Thyroid gland (tissue), 4 donors: ENCODE results near the gene RNF5. TPM values are rescaled to one million over a fixed set of nuclear protein-coding genes. Genes with fewer than 3 reads are reported as not detected.
A peak's percentile ranks its signal among the peaks of the same experiment; 100 is the strongest.

Experiments used
- DNase-seq, 2 donors: peaks; one replicate each; pipeline ENCODE4 v3.0.0-alpha.2; 2019
- H3K27ac ChIP-seq, 3 donors: fragments of 200-600 bp; sonication (generic); 1 replicate in 2 of 3; 2 replicates in 1 of 3; pipeline ENCODE4 v1.5.1; 2016 to 2019; ENCODE audit warnings: mild to moderate bottlenecking in 1 of 3, moderate library complexity in 1 of 3
- H3K27me3 ChIP-seq: fragments of 200-600 bp; sonication (generic); one replicate; pipeline ENCODE4 v1.5.1; 2019
- H3K36me3 ChIP-seq, 2 donors: fragments of 200-600 bp; sonication (generic); one replicate each; pipeline ENCODE4 v1.5.1; 2016 to 2019
- H3K4me1 ChIP-seq, 2 donors: fragments of 200-600 bp; sonication (generic); one replicate each; pipeline ENCODE4 v1.5.1; 2017 to 2019
- H3K4me3 ChIP-seq, 3 donors: fragments of 200-600 bp; sonication (generic); replicated peaks in 1 of 3; 1 replicate in 2 of 3; 2 replicates in 1 of 3; pipeline ENCODE4 v1.5.1; 2016; ENCODE audit warnings: mild to moderate bottlenecking in 1 of 3
- H3K9me3 ChIP-seq: fragments of 200-600 bp; sonication (generic); one replicate; pipeline ENCODE4 v1.5.1; 2017
- POLR2A ChIP-seq, 2 donors: fragments of 450-650 bp; IDR thresholded peaks; one replicate each; pipeline ENCODE4 v1.6.1; 2017; ENCODE audit warnings: antibody characterized with exemption in 2 of 2, mild to moderate bottlenecking in 2 of 2, moderate library complexity in 1 of 2
- WGBS, 2 donors: methylation state at CpG; one replicate each; pipeline ENCODE4 v1.1.5; 2017; 5-methylcytosine and 5-hydroxymethylcytosine counted together
- intact Hi-C: fragments of 100-400 bp; cut with DNase I; formaldehyde crosslinking; loops from one replicate; pipeline ENCODE4 v1.15.1; 2023
- total RNA-seq, 4 donors: library from RNA; depleted of rRNA; stranded (reverse); fragments of >200 nt; gene quantifications; one replicate each; pipeline ENCODE4 v1.2.3, GENCODE V29; 2016
- TF ChIP-seq, protein P1 (sequence below), 6 experiments: fragments of 200-600 bp in 3 of 6; fragments of 450-650 bp in 3 of 6; sonication (generic) in 3 of 6; IDR thresholded peaks; one replicate each; pipeline ENCODE4 v1.5.1; 2016 to 2019; ENCODE audit warnings: antibody characterized with exemption in 6 of 6, mild to moderate bottlenecking in 2 of 6, inconsistent platforms in 1 of 6, moderate library complexity in 1 of 6

Gene RNF5, protein sequence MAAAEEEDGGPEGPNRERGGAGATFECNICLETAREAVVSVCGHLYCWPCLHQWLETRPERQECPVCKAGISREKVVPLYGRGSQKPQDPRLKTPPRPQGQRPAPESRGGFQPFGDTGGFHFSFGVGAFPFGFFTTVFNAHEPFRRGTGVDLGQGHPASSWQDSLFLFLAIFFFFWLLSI
- total RNA-seq, result 100 to 1,000 TPM in 3 of 4 donors, 10 to 100 TPM in 1; 64.0 to 114 (median 107) TPM

DNA sequence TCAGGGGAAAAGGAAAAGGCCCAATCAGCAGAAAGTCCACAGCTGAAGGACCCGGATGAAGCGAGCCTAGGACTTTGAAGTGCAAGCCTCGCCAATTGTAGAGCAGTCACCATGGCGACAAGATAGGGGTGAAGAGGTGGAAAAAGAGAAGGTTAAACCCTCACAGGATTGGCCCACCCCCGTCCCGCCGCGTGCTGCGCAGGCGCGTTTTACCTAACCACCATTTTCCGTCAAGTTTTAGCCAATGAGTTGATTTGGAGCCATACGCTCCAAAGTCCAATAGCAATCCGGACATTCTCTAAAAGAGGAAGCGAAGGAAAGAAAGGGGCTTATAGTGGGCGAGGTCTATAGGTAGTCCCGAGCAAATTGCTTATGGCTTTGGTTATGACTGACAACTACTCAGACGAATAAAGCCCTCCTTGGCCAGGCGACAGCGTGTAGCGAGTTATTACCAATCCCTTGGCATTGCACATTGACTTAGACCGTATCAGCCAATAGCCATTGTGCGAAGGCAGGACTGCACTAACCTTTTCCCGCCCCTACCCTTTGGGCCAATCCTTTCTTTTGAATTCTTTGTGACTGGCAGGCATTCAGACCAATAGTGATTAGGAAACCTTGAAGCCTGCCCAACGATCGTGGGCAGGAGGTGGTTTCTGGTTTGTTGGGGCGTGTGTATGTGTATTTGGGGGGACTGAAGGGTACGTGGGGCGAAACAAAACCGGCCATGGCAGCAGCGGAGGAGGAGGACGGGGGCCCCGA lies at the start of gene RNF5:
TSS of gene RNF5 (plus strand) at position 618 of the 759 bp plus-strand sequence. CDS start at position 725, 107 bp downstream.
- peak; percentile 99 for DNase-seq
- TF ChIP-seq, protein P1, sequence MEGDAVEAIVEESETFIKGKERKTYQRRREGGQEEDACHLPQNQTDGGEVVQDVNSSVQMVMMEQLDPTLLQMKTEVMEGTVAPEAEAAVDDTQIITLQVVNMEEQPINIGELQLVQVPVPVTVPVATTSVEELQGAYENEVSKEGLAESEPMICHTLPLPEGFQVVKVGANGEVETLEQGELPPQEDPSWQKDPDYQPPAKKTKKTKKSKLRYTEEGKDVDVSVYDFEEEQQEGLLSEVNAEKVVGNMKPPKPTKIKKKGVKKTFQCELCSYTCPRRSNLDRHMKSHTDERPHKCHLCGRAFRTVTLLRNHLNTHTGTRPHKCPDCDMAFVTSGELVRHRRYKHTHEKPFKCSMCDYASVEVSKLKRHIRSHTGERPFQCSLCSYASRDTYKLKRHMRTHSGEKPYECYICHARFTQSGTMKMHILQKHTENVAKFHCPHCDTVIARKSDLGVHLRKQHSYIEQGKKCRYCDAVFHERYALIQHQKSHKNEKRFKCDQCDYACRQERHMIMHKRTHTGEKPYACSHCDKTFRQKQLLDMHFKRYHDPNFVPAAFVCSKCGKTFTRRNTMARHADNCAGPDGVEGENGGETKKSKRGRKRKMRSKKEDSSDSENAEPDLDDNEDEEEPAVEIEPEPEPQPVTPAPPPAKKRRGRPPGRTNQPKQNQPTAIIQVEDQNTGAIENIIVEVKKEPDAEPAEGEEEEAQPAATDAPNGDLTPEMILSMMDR (IDR thresholded peaks at IDR 0.05), result no peak
- peak in 1 of 2 donors; percentile 61 for TF ChIP-seq POLR2A (IDR thresholded peaks at IDR 0.05)
- H3K9me3 ChIP-seq, result no peaks in the 10 kb centered on the region
- H3K27ac ChIP-seq, result peak within 1 kb of the TSS; percentile 90 to 96 (median 94)
- intact Hi-C loops, result no loop called here
- peaks cover 5 to 13% of the 10 kb centered on the region in 2 donors for H3K36me3 ChIP-seq
- H3K27me3 ChIP-seq, result no peaks in the 10 kb centered on the region
- peak within 1 kb of the TSS; percentile 29 to 96 (median 72) for H3K4me3 ChIP-seq
- peaks cover 25 to 35% of the 10 kb centered on the region in 2 donors for H3K4me1 ChIP-seq
- 1% methylated on average over 33 of the region's 33 CpGs for WGBS, 2 donors

DNA sequence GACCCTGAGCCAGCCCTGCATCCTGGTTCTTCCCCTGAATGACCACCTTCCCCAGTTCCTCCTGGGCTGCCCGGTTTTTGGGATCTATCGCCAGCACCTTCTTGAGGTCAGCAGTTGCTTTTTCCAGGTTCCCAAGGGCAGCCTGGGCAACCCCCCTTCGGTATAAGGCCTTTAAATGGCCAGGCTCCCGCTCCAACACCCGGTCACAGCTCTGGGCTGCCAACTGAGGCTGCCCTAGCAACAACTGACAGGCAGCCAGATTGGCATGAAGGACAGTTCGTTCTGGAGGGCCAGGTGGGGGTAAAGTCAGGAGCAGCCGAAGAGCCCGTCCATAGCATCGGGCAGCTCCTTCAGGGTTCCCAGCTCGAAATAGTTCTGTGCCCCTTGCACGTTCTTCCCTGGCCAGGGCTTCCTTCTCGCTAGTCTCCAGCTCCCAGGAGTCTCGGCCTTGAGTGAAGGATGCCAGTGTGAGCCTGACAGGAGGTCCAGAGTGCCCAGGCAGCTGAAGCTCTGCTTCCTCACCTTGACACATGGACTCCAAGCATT lies 49.4 kb upstream of the RNF5 start:
- 73 to 76% methylated on average over 5 to 6 of the region's 13 CpGs for WGBS, 2 donors
- intact Hi-C loops, result no loop called here
- TF ChIP-seq, protein P1 (IDR thresholded peaks at IDR 0.05), result no peak
- TF ChIP-seq POLR2A (IDR thresholded peaks at IDR 0.05), result no peak

DNA sequence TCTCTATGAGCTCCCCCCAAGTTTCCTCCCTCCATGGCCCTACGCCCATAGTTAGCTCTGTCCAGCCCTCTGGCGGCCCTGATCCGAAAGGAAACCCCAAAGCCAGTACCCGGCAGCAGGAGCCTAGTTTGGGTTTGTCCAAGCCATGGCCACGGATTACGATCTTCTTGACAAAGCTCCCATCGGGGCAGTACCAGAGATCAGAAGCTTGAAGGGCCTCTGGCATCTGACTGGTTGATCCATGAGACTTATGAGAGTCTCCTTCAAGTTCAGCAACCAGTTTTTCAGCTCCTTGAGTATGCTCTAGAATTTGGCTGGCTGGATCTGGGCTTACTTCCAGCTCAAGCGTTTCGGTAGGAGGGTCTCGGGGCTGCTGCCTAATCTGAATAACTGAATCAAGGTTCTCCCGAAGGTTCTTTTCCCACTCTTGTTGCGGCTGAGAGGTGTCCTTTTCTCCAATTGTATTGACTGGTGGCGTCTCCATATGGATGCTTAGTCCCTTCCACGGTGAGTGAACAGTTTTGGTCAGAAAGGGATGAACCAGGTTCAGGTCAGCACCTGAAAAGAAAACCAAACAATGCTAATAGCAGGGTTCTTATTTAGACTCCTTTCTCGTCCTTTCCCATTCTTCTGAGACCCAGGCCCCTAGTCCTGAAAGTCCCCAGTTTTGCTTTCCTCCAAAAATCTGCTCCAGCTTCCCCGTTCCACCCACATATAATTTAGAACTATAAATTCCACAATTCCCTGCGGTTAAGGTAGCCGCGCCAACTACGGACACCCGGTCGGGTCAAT lies 48.7 kb upstream of the RNF5 start:
- Histone ChIP-seq H3K36me3 (peaks cover 5 to 18% of the 10 kb centered on the region in 2 donors), H3K27me3 (no peaks in the 10 kb centered on the region), H3K27ac (peak overlapping the region; percentile 87 to 93 (median 89)), H3K9me3 (no peaks in the 10 kb centered on the region), H3K4me3 (peak overlapping the region; percentile 20 to 62 (median 52)), H3K4me1 (peaks cover 26% of the 10 kb centered on the region in 2 donors)
- WGBS, 2 donors, result 18 to 19% methylated on average over 20 to 22 of the region's 22 CpGs
- TF ChIP-seq, protein P1 (IDR thresholded peaks at IDR 0.05), result no peak
- TF ChIP-seq POLR2A (IDR thresholded peaks at IDR 0.05), result no peak
- DNase-seq, result peak; percentile 71 to 80
- intact Hi-C loops, result no loop called here

More for the DNA sequence above, 49.4 kb upstream of the RNF5 start:
- Histone ChIP-seq H3K4me3 (peak overlapping the region; percentile 20 to 62 (median 52)), H3K9me3 (no peaks in the 10 kb centered on the region), H3K36me3 (peaks cover 5 to 24% of the 10 kb centered on the region in 2 donors), H3K4me1 (peaks cover 26% of the 10 kb centered on the region in 2 donors), H3K27ac (peak overlapping the region; percentile 87 to 93 (median 89)), H3K27me3 (no peaks in the 10 kb centered on the region)
- DNase-seq, result no peak

DNA sequence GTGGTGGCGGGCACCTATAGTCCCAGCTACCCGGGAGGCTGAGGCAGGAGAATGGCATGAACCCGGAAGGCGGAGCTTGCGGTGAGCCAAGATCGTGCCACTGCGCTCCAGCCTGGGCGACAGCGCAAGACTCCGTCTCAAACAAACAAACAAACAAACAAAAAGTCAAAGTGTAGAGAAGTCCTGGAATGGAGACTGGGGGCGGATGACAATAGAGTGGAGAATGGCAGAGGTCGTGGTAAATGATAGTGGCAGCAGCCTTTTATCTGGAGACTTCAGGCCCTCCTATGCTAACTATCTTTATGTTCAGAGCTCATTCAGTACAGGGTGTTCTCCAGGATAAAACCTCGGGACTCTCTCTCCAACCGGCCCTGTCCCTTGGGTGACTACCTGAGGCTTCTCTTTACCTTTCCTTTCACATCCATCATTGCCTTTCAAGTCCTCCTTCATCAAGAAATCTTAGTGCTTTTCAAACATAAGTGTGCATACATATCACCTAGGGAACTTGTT lies 46.7 kb upstream of the RNF5 start:
- no peaks in the 10 kb centered on the region for H3K9me3 ChIP-seq
- intact Hi-C loops, result no loop called here
- H3K27me3 ChIP-seq, result no peaks in the 10 kb centered on the region
- WGBS, 2 donors, result 89 to 93% methylated on average over 14 of the region's 14 CpGs
- no peak overlapping the region for H3K27ac ChIP-seq
- H3K4me1 ChIP-seq, result peaks cover 27 to 33% of the 10 kb centered on the region in 2 donors
- no peaks in the 10 kb centered on the region for H3K36me3 ChIP-seq
- TF ChIP-seq POLR2A (IDR thresholded peaks at IDR 0.05), result no peak
- TF ChIP-seq, protein P1 (IDR thresholded peaks at IDR 0.05), result no peak
- no peak overlapping the region for H3K4me3 ChIP-seq
- no peak for DNase-seq
